ENCODE results near the gene CDR2. TPM values are rescaled to one million over a fixed set of nuclear protein-coding genes. Genes with fewer than 3 reads are reported as not detected.

Gene CDR2
- total and polyA plus RNA-seq, 2 of the 13 experiments (the other 11 are each of a cell fraction or from before 2014, with no cell fraction given): 59.0 to 78.9 TPM

DNA sequence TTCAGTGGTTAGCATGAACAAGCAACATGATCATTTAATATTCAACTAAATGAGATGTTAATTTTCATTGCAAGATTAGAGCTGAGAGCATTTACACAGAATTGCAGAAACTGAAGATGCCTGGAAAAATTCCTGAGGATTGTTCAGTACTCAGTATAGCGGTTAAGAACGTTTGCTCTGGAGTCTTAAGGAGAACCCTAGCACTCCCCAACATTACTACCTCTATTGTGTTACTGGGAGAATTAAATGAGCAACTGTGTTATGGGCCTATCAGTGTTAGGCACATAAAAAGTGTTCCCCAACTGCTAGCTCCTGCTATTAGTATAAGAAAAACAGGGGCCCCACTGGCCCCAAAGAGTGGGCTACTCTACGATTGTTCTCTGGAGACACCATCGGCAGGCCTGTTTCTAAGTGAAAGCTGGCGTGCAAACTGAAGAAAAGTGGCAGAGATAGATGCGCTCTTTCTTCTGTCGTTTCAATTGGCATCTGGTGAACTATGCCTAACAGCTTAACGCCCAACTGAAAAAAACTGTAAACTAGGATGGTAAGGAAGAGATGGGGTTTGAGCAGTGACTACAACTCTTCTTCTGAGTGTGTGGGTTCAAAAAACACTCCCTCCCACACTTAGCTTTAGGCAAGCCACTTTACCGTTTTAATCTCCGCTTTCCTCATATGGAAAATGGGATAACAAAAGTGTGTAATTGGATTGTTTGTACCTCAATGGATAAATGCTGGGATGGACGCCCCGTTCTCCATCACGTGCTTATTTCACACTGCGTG, 1.3 kb downstream of the CDR2 start (continued):
- TF ChIP-seq, protein P1, sequence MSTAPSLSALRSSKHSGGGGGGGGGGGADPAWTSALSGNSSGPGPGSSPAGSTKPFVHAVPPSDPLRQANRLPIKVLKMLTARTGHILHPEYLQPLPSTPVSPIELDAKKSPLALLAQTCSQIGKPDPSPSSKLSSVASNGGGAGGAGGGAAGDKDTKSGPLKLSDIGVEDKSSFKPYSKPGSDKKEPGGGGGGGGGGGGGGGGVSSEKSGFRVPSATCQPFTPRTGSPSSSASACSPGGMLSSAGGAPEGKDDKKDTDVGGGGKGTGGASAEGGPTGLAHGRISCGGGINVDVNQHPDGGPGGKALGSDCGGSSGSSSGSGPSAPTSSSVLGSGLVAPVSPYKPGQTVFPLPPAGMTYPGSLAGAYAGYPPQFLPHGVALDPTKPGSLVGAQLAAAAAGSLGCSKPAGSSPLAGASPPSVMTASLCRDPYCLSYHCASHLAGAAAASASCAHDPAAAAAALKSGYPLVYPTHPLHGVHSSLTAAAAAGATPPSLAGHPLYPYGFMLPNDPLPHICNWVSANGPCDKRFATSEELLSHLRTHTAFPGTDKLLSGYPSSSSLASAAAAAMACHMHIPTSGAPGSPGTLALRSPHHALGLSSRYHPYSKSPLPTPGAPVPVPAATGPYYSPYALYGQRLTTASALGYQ (CRISPR knock-in tag; IDR thresholded peaks at IDR 0.05): no peak
- TF ChIP-seq, protein P2, sequence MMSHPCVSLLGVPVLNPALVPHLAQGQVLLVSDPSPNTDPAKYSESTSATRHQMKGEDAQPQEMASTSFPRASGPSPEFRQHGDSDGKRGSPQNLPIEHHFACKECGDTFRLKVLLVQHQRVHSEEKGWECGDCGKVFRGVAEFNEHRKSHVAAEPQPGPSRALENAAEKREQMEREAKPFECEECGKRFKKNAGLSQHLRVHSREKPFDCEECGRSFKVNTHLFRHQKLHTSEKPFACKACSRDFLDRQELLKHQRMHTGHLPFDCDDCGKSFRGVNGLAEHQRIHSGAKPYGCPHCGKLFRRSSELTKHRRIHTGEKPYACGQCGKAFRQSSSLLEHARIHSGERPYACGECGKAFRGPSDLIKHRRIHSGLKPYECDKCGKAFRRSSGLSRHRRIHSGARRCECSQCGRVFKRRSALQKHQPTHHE (CRISPR knock-in tag; IDR thresholded peaks at IDR 0.05; ENCODE audit: borderline replicate concordance): no peak
- TF ChIP-seq ZNF282 (IDR thresholded peaks at IDR 0.05; ENCODE audit: partially characterized antibody) (no peak), MEF2D (CRISPR knock-in tag; IDR thresholded peaks at IDR 0.05) (no peak), SMYD3 (CRISPR knock-in tag; IDR thresholded peaks at IDR 0.05) (no peak), NRL (CRISPR knock-in tag; IDR thresholded peaks at IDR 0.05; ENCODE audit: borderline replicate concordance) (no peak), RCOR2 (CRISPR knock-in tag; IDR thresholded peaks at IDR 0.05) (no peak), KLF16 (CRISPR knock-in tag; IDR thresholded peaks at IDR 0.05) (peak in 1 of 2 experiments; percentile 10; a peak in 1 of 4 replicates), RAD21 (CRISPR knock-in tag; IDR thresholded peaks at IDR 0.05) (no peak)
- TF ChIP-seq, protein P3, sequence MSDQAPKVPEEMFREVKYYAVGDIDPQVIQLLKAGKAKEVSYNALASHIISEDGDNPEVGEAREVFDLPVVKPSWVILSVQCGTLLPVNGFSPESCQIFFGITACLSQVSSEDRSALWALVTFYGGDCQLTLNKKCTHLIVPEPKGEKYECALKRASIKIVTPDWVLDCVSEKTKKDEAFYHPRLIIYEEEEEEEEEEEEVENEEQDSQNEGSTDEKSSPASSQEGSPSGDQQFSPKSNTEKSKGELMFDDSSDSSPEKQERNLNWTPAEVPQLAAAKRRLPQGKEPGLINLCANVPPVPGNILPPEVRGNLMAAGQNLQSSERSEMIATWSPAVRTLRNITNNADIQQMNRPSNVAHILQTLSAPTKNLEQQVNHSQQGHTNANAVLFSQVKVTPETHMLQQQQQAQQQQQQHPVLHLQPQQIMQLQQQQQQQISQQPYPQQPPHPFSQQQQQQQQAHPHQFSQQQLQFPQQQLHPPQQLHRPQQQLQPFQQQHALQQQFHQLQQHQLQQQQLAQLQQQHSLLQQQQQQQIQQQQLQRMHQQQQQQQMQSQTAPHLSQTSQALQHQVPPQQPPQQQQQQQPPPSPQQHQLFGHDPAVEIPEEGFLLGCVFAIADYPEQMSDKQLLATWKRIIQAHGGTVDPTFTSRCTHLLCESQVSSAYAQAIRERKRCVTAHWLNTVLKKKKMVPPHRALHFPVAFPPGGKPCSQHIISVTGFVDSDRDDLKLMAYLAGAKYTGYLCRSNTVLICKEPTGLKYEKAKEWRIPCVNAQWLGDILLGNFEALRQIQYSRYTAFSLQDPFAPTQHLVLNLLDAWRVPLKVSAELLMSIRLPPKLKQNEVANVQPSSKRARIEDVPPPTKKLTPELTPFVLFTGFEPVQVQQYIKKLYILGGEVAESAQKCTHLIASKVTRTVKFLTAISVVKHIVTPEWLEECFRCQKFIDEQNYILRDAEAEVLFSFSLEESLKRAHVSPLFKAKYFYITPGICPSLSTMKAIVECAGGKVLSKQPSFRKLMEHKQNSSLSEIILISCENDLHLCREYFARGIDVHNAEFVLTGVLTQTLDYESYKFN (CRISPR knock-in tag; conservative IDR thresholded peaks at IDR 0.05): no peak
- TF ChIP-seq, protein P4, sequence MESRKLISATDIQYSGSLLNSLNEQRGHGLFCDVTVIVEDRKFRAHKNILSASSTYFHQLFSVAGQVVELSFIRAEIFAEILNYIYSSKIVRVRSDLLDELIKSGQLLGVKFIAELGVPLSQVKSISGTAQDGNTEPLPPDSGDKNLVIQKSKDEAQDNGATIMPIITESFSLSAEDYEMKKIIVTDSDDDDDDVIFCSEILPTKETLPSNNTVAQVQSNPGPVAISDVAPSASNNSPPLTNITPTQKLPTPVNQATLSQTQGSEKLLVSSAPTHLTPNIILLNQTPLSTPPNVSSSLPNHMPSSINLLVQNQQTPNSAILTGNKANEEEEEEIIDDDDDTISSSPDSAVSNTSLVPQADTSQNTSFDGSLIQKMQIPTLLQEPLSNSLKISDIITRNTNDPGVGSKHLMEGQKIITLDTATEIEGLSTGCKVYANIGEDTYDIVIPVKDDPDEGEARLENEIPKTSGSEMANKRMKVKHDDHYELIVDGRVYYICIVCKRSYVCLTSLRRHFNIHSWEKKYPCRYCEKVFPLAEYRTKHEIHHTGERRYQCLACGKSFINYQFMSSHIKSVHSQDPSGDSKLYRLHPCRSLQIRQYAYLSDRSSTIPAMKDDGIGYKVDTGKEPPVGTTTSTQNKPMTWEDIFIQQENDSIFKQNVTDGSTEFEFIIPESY (CRISPR knock-in tag; IDR thresholded peaks at IDR 0.05): no peak

Measured in HepG2 (cell line).